ENCODE data around the gene SLC22A3.
"Not testable (repeated sequence)": the region's sequence is repeated elsewhere in the genome, so short reads cannot be mapped to it uniquely, and the experiment has no call there.

The SLC22A3 gene

GRCh38 chr6:160420253-160420968 is 72.2 kb downstream of the SLC22A3 start:
- no peak for DNase-seq

GRCh38 chr6:160420969-160421556 is 72.9 kb downstream of the SLC22A3 start:
- DNase-seq = no peak

GRCh38 chr6:160421854-160422253 is 73.7 kb downstream of the SLC22A3 start:
- DNase-seq = no peak

GRCh38 chr6:160424256-160424655 is 76.1 kb downstream of the SLC22A3 start:
- DNase-seq = no peak

GRCh38 chr6:160426136-160426535 is 78.0 kb downstream of the SLC22A3 start:
- DNase-seq = no peak

GRCh38 chr6:160427312-160428068 is 79.3 kb downstream of the SLC22A3 start:
- DNase-seq = no peak

GRCh38 chr6:160428069-160428430 is 79.9 kb downstream of the SLC22A3 start:
- DNase-seq = no peak

- no peak for DNase-seq
Observed at GRCh38 chr6:160428818-160429619, 80.8 kb downstream of the SLC22A3 start.

GRCh38 chr6:160429620-160429895 is 81.4 kb downstream of the SLC22A3 start:
- no peak for DNase-seq

GRCh38 chr6:160430203-160430602 is 82.0 kb downstream of the SLC22A3 start:
- DNase-seq = no peak

- no peak for DNase-seq
Observed at GRCh38 chr6:160430751-160431150, 82.6 kb downstream of the SLC22A3 start.

- DNase-seq = no peak
Observed at GRCh38 chr6:160431226-160431625, 83.0 kb downstream of the SLC22A3 start.

- DNase-seq = no peak
Observed at GRCh38 chr6:160431791-160432404, 83.7 kb downstream of the SLC22A3 start.

- no peak for DNase-seq
Observed at GRCh38 chr6:160435935-160436334, 87.8 kb downstream of the SLC22A3 start.

GRCh38 chr6:160437154-160437553 is 89.0 kb downstream of the SLC22A3 start:
- no peak for DNase-seq

- no peak for DNase-seq
Observed at GRCh38 chr6:160437775-160438174, 89.6 kb downstream of the SLC22A3 start.

- no peak for DNase-seq
Observed at GRCh38 chr6:160438481-160438880, 90.3 kb downstream of the SLC22A3 start.

- no peak for DNase-seq
Observed at GRCh38 chr6:160439751-160440150, 91.6 kb downstream of the SLC22A3 start.

GRCh38 chr6:160442151-160442550 is 94.0 kb downstream of the SLC22A3 start:
- DNase-seq = no peak

- DNase-seq = no peak
Observed at GRCh38 chr6:160445130-160445529, 97.0 kb downstream of the SLC22A3 start.

- no peak for DNase-seq
Observed at GRCh38 chr6:160447350-160447749, 99.2 kb downstream of the SLC22A3 start.

GRCh38 chr6:160449787-160450186 is 101.6 kb downstream of the SLC22A3 start:
- not testable (repeated sequence) for DNase-seq

GRCh38 chr6:160450849-160451248 is 102.7 kb downstream of the SLC22A3 start:
- DNase-seq = no peak
